Skeletal muscle cell (primary cell): ENCODE measurements around the gene KCNC4.

Source experiments
- DNase-seq: peaks from one replicate; pipeline ENCODE4 v3.0.0-alpha.2; 2010; ENCODE audit warnings: low read depth
- H3K4me3 ChIP-seq: 2 replicates; pipeline ENCODE4 v1.5.1; 2011; ENCODE audit warnings: low read depth, mild to moderate bottlenecking, control low read depth, low read length, moderate library complexity

The KCNC4 gene

DNA sequence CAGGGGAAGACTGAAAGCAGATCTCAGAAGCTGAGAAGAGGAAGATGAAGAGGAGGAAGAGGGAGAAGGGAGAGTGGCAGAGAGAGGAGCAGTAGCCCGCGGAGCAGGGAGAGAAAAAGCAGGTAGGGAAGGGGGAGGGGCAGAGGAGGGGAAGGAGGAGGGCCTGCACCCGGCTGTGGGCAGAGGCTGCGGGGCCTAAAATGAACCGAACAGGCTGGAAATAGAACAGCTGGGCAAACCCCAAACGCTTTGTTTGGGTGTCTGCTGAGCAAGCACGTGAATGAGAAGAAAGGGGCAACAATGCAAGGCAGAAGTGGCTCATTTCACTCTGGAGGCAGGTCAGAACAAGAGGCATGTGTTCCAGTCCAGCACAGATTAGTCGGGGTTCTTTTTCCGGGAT lies 33.5 kb downstream of the KCNC4 start:
- DNase-seq, result no peak
- no peak overlapping the region for H3K4me3 ChIP-seq

DNA sequence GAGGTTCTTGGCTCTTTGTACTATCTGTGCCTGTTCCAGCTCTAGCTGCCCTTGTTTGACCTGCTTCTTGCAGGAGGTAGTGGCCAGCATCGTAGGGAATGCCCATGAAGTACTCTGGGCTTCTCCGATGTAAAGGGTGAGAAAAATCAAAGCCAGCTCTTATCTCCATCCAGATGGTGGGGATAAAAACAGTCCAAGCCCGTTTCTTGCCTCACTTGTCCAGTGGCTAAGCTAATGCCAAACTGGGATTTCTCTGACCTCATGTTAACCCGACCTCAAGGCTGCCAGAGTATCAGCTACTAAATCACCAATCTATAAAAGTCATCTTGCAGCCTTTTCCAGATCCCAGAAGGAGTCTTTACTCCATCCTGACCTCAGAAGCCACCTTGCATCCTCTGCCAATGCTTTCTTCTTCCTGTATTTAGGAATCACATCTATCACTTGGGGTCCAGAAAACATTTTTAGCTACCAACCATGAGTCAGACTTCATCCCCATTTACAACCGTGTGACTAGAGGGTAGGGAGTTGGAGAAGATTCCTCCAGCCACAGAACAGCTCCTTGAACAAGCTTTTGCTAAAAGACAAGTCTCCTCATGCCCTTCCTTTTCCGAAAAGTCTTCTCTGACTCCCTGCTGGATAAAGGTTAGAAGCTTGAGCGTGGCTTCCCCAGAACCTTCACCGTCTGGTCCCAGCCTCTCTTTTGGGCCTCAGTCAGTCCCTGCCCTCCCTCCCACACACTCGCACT lies 35.9 kb downstream of the KCNC4 start:
- no peak overlapping the region for H3K4me3 ChIP-seq
- no peak for DNase-seq

DNA sequence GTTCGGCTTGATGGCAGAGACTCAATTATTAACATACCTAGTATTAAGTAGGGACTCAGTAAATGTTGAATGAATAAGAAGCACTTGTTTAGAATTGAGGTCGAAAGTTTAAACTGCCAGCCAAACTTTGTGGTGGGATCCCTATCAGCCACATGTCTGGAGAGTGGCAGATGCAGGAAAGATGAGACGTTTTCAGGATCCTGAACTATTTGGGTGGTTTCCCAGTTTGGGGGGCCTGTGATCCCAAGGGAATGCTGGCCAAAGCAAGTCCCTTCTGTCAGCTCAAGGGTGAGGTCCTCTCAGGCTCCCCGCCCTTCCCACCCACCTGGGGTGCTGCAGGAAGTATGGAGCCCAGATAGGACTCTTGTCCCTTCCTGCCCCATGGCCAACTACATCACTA lies 38.6 kb downstream of the KCNC4 start:
- no peak for DNase-seq
- H3K4me3 ChIP-seq, result no peak overlapping the region

DNA sequence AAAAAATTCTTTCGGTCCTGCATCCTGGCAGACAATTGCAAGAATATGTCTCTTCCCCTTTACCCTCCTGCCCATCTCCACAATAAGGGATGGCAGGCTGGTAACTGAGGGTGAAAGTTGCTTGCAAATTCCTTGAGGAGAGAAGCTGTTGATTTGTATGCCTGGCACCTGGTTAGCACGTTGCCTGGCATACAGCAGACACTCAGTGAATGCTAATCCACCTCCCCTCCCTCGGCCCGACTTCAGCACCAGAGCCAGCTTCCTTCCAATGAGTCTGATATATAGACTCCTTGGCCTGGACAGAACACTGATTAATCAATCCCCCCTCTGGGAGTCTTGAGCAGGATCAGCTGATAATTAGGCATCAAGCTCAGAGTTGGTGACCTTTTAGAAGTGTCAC lies 39.1 kb downstream of the KCNC4 start:
- H3K4me3 ChIP-seq, result no peak overlapping the region
- DNase-seq, result no peak

DNA sequence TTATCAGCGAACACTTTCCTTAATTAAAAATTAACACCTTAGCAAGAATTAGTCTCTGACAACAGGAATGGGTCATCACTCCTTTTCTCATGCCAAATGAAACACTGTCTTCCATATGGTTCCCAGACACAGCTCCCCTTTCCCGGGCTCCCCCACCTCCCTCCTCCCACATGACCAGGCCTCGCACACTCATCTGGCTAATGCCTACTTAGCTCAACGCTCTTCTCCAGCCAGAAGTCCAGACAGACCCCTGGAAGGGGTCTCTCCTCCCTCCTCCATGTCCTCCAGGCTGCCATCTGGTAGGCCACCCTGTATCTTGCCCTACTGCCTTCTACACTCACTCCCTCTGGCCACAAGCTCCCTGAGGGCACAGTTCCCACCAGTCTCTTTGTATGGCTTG lies 39.9 kb downstream of the KCNC4 start:
- H3K4me3 ChIP-seq, result no peak overlapping the region
- no peak for DNase-seq

DNA sequence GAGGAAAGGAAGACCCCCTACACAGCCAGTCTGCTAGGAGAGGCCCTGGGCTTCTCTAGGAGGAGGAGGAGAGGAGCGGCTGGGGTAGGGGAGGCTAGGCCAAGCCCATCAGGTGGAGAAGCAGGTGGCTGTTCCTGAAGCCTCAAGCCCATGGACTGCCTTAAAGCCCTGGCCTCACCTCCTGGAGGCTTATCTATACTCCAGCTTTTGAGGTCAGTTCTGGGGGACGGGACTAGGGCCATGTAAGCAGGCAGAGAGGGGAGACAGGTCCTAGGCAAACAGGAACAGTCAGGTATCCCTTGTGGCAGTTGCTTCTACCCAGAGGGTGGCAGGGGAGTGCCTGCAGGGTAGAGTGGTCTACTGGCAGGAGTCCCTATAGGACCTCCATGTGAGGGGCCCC lies 40.6 kb downstream of the KCNC4 start:
- no peak overlapping the region for H3K4me3 ChIP-seq
- no peak for DNase-seq

DNA sequence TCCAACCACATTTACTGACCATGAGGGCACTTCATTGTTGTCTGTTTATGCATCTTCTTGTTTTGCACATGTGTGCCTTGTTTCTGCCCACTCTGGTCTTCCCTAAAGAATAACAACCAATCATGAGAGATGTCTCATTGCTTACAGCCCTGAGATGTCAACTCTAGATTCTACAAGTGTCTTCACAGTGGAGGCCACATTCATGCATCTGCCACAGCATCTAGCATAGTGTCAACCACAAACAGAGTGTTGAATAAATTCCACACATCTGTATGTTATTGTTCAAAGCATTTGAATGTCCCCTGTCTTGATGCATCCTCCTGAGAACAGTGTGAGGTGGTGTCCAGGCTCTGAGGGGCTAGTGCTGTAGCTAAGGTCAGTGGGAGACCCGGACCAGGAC lies 43.1 kb downstream of the KCNC4 start:
- DNase-seq, result no peak
- no peak overlapping the region for H3K4me3 ChIP-seq

DNA sequence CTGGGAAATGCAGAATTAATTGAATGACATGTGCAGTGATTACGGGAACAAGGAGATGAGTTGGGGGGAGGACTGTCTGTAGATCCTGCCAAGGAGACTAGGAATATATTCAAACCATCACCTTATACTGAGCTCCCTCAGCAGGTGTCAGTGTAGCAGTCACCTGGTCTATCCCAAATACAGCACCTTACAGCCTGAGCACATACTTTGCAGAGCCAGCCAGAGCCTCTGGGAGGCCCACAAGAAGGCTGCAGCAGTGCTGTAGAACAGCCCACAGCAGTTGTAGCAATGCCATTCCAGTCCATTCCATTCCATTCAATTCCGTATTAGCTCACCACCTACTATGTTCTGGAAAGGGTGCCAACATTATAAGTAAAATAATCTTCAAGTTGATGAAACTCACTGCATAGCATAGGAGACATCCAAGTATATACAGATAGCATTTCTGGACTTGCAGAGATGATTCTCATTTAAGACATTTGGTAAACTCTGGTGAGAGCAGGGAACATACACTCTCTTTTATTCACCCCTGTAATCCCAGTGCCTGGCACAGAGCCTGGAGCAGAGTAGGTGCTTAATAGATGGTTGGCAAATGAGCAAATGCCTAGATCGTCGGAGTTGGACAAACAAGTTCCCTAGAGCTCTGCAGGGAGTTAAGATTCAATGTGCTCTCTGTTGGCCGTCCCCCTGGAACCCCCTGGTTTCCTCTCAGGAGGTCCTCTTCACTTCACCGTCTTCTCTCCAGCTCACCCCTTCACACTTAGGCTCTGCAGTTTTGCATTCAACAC lies 44.7 kb downstream of the KCNC4 start:
- H3K4me3 ChIP-seq, result no peak overlapping the region
- no peak for DNase-seq

DNA sequence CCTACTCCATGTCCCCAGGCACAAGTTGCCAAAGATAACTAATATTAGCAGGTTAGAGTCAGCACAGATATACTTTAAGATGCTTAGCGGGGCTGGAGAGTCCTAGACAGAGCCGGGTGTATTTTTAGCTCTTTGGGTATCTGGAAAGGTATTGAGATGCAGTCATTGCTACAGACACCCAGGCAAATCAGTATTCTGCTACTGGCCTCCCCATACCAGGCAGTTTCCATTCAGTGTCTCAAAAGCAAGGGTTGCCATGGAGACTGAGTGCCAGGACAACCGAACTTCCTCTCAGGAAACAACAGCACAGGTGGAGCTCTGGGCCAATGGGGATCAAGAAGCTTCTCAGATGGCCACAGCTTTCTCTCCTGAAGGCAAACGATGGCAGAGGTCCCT lies 45.3 kb downstream of the KCNC4 start:
- no peak for DNase-seq
- no peak overlapping the region for H3K4me3 ChIP-seq

DNA sequence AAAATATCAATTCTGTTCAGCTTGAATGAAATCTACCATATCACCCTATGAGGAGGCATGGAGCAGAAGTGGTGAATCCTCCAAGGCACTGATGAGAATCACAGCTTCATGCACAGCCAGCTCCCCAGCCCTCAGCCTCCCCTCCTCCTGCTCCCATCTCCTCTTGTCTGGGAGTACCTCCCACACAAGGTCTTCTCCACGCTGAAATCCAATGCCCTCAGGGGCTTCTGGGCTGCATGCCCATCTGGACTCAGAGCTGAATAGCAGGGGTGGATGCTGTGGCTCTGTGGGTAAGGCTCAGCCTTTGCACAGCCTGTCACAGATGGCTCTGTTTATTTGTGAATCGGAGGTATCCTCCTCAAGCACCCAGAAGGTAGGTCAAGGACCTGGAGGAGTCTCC lies 48.6 kb downstream of the KCNC4 start:
- DNase-seq, result no peak
- H3K4me3 ChIP-seq, result no peak overlapping the region

DNA sequence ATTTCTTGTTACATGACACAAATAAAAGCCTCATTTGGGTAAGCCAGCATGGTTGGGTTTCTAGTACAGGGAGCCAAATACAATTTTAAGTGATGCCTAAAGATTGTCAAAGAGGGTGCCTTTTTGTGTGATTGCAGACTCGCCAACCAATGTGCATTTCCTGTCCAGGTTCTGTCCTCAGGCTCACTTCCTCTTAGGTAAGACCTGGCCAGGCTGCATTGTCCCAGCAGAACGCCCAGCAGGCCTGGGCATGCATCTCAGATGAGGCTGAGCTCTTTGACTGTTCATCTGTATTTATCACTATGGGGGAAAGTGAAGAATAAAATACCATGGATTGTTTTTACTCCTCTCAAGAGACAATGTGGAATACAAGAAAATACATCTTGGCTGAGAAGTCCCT lies 49.7 kb downstream of the KCNC4 start:
- no peak for DNase-seq

More for the DNA sequence above, 49.7 kb downstream of the KCNC4 start:
- H3K4me3 ChIP-seq, result no peak overlapping the region
